ENCODE measurements around the gene GSS.

Gene GSS

DNA sequence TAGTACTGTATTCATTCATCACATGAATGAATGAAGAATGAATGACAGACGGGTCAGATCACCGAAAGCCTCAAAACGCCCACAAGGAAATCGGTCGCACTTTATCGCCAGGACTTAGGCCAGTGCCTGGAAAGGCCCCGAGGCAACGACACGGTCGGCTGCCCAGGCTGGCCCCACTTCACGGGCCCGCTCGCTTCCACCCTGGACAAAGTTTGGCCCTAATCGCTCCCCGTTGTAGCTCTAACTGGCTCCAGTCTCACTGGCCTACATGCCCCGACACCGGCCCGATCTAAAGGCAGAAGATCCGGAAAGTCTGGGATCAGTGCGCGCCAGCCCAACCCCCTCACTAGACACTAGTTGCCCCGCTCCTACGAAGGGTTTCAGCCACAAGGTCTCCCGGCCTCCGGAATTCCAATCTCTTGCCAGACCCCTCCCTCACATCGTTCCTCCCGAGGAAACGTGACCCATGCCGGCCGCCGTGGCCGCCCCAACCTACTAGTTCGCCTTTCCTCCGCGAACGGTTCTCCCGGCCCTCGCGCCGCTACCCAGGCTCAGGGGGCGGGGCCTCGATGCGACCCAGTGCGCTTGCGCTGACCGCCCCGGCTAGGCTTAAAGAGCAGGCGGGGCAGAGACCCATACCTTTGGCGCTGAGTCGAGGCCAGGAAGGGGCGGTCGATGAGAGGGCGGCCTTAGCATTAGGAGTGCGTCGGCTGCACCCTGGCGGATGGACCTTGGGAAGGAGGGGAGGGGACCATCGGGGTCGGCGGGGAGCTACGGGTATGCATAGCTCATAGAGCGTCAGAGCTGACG is at the start of gene GSS, which contains the start of gene MYH7B:
Gene GSS, minus strand, starts transcription at position 576 of the 810 bp plus-strand sequence. CDS start 3,954 bp downstream, outside the sequence.
Gene MYH7B, plus strand, starts transcription at position 638 of the 810 bp plus-strand sequence. CDS start 22,138 bp downstream, outside the sequence.
- DNase-seq (ENCODE audit: low read depth): peak; percentile 95

- no peak for DNase-seq (ENCODE audit: low read depth)
These were observed 49.3 kb upstream of the GSS start for GRCh38 chr20:35004749-35005462.

- no peak for DNase-seq (ENCODE audit: low read depth)
These were observed 48.6 kb upstream of the GSS start for GRCh38 chr20:35004051-35004725.

- no peak for DNase-seq (ENCODE audit: low read depth)
These were observed 47.8 kb upstream of the GSS start for GRCh38 chr20:35003211-35004031.

DNA sequence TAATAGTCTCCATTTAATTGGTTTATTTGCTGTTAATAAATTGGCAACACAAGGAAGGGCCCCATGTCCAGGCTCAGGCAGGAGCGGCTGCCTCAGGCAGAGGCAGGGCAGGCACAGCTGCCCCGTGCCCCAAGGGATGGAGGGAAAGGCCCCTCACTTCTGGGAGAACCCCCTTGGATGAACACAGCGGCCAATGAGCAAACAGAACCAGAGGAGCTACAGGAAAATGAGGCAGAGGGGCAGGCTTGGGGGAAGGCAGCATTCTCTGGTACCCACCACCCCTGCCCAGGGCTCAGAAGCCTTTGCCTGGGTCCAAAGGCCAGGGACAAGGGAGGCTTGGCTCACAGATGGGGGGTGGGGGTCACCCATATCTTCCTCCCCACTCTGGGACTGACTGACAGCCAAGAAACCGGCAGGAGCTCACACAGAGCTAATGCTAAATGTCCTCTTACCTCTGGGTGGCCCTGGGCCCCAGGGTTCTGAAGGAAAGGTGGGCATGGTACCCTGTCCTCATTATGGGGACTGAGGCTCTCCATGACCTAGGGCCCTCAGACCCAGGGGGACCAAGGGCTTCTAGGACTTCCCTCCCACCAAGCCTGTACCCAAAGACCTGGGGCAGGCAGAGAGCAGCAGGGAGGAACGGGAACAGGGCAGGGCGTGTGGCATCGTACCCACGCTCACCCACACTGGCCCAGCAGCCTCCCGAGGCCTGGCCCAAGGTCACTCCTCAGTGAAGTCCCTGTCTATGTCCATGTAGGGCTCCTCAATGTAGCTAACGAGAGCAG is 47.0 kb upstream of the GSS start:
- no peak for DNase-seq (ENCODE audit: low read depth)

DNA sequence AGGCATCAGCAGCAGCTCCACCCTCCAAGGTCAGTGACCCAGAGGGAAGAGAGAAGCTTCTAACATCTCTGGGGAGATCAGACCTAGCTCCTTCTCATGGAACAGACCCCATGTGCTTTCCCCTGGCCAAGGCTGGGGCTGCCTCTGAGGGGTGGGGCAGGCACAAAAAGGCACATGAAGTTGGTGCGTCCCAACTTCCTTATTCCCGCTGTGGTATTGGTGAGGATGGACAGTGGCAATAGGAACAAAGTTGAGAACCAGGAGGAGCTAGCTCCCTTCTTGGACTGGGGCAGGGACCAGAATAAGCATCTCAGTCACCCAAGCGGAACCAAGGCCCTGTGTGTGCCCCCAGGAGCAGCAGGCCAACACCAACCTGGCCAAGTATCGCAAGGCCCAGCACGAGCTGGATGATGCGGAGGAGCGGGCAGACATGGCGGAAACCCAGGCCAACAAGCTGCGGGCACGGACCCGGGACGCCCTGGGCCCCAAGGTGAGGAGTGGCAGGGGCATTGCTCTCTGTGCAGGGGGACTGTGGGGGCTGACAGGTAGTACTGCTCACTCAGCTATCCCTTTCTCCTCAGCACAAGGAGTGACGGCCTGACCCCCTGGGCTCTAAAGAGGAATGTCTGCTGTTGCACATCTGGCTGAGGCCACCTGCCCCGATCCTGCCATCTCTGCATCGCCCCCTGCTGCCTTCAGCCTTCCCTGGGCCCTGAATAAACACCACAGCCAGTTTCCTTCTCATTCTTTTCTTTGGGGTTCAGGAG is 46.2 kb upstream of the GSS start:
- DNase-seq (ENCODE audit: low read depth): no peak

- DNase-seq (ENCODE audit: low read depth): no peak
These were observed 45.5 kb upstream of the GSS start for GRCh38 chr20:35000922-35001595.

- no peak for DNase-seq (ENCODE audit: low read depth)
These were observed 44.8 kb upstream of the GSS start for GRCh38 chr20:35000311-35000921.

DNA sequence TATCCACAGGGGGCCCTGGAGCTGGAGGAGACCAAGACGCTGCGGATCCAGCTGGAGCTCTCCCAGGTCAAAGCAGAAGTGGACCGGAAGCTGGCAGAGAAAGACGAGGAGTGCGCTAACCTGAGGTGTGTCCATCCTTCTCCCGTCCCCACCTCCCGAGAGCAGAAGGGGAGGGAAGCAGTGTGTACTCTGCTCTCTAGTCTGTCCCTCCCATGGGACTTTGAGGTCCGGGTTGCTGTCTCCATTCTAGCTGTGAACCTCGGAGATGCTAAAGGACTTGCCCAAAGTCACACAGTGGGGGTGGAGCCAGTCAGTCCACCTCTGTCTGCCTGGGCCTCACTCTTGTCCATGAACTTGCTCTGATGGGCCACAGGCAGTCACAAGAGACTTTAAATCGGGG is 44.2 kb upstream of the GSS start:
- no peak for DNase-seq (ENCODE audit: low read depth)

- no peak for DNase-seq (ENCODE audit: low read depth)
These were observed 43.4 kb upstream of the GSS start for GRCh38 chr20:34999021-34999451.

- no peak for DNase-seq (ENCODE audit: low read depth)
These were observed 42.8 kb upstream of the GSS start for GRCh38 chr20:34998331-34998950.

- DNase-seq (ENCODE audit: low read depth): no peak
These were observed 42.2 kb upstream of the GSS start for GRCh38 chr20:34997774-34998173.

DNA sequence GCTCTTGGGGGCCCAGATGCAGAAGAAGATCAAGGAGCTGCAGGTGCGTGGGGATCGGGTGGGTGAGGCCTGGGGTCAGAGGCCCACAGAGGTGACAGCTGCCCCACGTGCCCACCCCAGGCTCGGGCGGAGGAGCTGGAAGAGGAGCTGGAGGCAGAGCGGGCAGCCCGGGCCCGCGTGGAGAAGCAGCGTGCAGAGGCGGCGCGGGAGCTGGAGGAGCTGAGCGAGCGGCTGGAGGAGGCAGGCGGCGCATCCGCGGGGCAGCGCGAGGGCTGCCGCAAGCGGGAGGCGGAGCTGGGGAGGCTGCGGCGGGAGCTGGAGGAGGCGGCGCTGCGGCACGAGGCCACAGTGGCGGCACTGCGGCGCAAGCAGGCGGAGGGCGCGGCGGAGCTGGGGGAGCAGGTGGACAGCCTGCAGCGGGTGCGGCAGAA is 41.5 kb upstream of the GSS start:
- no peak for DNase-seq (ENCODE audit: low read depth)

DNA sequence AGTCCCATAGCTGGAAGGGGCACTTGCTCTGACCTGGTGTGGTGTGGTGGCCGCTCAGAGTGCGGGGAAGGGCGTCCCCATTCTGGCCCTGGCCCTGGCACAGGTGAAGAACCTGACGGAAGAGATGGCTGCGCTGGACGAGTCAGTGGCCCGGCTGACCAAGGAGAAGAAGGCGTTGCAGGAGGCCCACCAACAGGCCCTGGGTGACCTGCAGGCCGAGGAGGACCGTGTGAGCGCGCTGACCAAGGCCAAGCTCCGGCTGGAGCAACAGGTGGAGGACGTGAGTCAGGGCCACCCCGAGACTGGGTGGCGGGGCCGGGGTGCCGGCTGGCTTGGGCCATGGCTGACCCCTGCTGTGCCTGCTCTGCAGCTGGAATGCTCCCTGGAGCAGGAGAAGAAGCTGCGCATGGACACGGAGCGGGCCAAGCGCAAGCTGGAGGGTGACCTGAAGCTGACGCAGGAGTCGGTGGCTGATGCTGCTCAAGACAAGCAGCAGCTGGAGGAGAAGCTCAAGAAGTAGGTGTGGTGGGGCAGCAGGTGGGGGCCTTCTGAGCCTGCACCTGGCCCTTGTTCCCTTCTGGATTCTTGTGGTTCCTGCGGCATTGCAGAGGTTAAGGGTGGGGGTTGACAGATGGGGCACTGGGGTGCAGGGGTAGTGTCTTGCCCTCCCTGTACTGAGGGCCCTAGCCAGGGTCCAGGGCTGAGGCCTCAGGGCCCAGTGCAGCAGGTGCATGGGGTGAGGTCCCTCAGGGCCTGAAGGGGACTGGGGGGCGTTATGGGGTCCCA is 40.8 kb upstream of the GSS start:
- no peak for DNase-seq (ENCODE audit: low read depth)

- no peak for DNase-seq (ENCODE audit: low read depth)
These were observed 40.1 kb upstream of the GSS start for GRCh38 chr20:34995696-34996095.

DNA sequence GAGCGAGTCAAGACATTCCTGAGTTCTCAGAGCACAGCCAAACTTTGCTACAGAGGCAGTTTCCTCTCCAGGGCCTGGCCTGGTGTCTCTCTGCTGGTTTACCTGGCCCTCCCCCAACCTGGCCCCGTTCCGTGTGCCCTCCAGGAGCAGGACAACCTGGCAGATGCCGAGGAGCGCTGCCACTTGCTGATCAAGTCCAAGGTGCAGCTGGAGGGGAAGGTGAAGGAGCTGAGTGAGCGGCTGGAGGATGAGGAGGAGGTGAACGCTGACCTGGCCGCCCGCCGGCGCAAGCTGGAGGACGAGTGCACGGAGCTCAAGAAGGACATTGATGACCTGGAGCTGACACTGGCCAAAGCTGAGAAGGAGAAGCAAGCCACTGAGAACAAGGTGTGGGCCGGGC is 39.6 kb upstream of the GSS start:
- DNase-seq (ENCODE audit: low read depth): no peak

- no peak for DNase-seq (ENCODE audit: low read depth)
These were observed 39.0 kb upstream of the GSS start for GRCh38 chr20:34994509-34995131.
